Endothelial cell of umbilical vein (primary cell): ENCODE measurements around the gene SKAP1. TPM values are rescaled to one million over a fixed set of nuclear protein-coding genes. Genes with fewer than 3 reads are reported as not detected.

Experiments used
- BruUV-seq: library from RNA; stranded (reverse); fragments of 400-500 nt; replicated peaks from 2 replicates; lab custom pipeline; 2021; lab: Mats Ljungman, UMichigan
- CTCF ChIA-PET: fragments of 300-600, 350-600 bp; sonication (Branson Sonifier 250); formaldehyde crosslinking; loops from one replicate; lab custom pipeline; 2021; ENCODE audit warnings: antibody characterized with exemption, inconsistent platforms; lab: Charles Lee
- POLR2A ChIA-PET: fragments of 300-600, 350-600 bp; sonication (Branson Sonifier 250); formaldehyde crosslinking; loops from one replicate; lab custom pipeline; 2021; ENCODE audit warnings: antibody characterized with exemption, inconsistent platforms; lab: Charles Lee
- DNase-seq: peaks from one replicate; pipeline ENCODE4 v3.0.0-alpha.2; 2011; ENCODE audit warnings: low read depth, low spot score
- FAIRE-seq: peaks from 2 replicates; lab custom pipeline; 2011; peaks lifted over from hg19 to GRCh38; lab: Jason Lieb, UNC
- H2AFZ ChIP-seq: 2 replicates; pipeline ENCODE4 v1.6.0; 2012; ENCODE audit warnings: low read depth, low read length, control low read depth, inconsistent platforms
- H3K27ac ChIP-seq: 2 replicates; pipeline ENCODE4 v1.5.1; 2011; ENCODE audit warnings: low read depth, mild to moderate bottlenecking, control low read depth, low read length, moderate library complexity; ENCODE audit not compliant: insufficient read depth
- H3K27me3 ChIP-seq, 2 experiments: 2 replicates each; pipeline versions ENCODE4 v1.6.0 to v1.6.1; 2011; ENCODE audit warnings: low read length in 2 of 2, mixed read lengths in 1 of 2; ENCODE audit not compliant: control insufficient read depth in 2 of 2, insufficient read depth in 2 of 2
- H3K36me3 ChIP-seq, 2 experiments: 2 replicates in 1 of 2; 3 replicates in 1 of 2; pipeline ENCODE4 v1.5.1; 2011; ENCODE audit warnings: low read length in 2 of 2, mild to moderate bottlenecking in 1 of 2, moderate library complexity in 1 of 2; ENCODE audit not compliant: control insufficient read depth in 2 of 2, insufficient read depth in 2 of 2; ENCODE audit errors: extremely low read depth in 1 of 2
- H3K4me1 ChIP-seq: 3 replicates; pipeline ENCODE4 v1.5.1; 2011; ENCODE audit warnings: mild to moderate bottlenecking, low read length; ENCODE audit not compliant: control insufficient read depth, insufficient read depth; ENCODE audit errors: extremely low read depth
- H3K4me2 ChIP-seq: 2 replicates; pipeline ENCODE4 v1.6.1; 2011; ENCODE audit warnings: low read length, control low read depth, mixed read lengths; ENCODE audit not compliant: insufficient read depth
- H3K4me3 ChIP-seq, 3 experiments: fragments of 200-600 bp in 1 of 3; sonication (generic), shearing (Covaris generic) in 1 of 3; replicated peaks in 1 of 3; 2 replicates each; pipeline ENCODE4 v1.5.1; 2011 to 2016; ENCODE audit warnings: control low read depth in 3 of 3, low read length in 3 of 3, mild to moderate bottlenecking in 2 of 3, inconsistent platforms in 1 of 3, low read depth in 1 of 3, moderate library complexity in 1 of 3; ENCODE audit not compliant: insufficient read depth in 1 of 3
- H3K79me2 ChIP-seq: 2 replicates; pipeline ENCODE4 v1.6.0; 2012; ENCODE audit warnings: low read length, inconsistent platforms; ENCODE audit not compliant: control insufficient read depth, insufficient read depth
- H3K9ac ChIP-seq: replicated peaks from 2 replicates; pipeline ENCODE3; 2011; ENCODE audit warnings: low read length, control low read depth; ENCODE audit not compliant: insufficient read depth; ENCODE audit errors: extremely low read depth
- H3K9me1 ChIP-seq: replicated peaks from 3 replicates; pipeline ENCODE4 v1.6.0; 2011; ENCODE audit warnings: mild to moderate bottlenecking, low read length; ENCODE audit not compliant: control insufficient read depth, insufficient read depth; ENCODE audit errors: extremely low read depth
- H3K9me3 ChIP-seq: replicated peaks from 2 replicates; pipeline ENCODE4 v1.5.1; 2012; ENCODE audit warnings: low read length, inconsistent platforms; ENCODE audit not compliant: control insufficient read depth, insufficient read depth
- H4K20me1 ChIP-seq: replicated peaks from 2 replicates; pipeline ENCODE3; 2011; ENCODE audit warnings: mild to moderate bottlenecking, low read length; ENCODE audit not compliant: control insufficient read depth, insufficient read depth; ENCODE audit errors: extremely low read depth
- CTCF ChIP-seq, 2 donors: IDR thresholded peaks; 1 replicate in 1 of 2; 2 replicates in 1 of 2; pipeline ENCODE4 v1.5.1; 2011; ENCODE audit warnings: low read length in 2 of 2, mild to moderate bottlenecking in 2 of 2, moderate library complexity in 2 of 2, control low read depth in 1 of 2, inconsistent platforms in 1 of 2, low read depth in 1 of 2; ENCODE audit not compliant: insufficient read depth in 1 of 2; ENCODE audit errors: extremely low read depth in 1 of 2
- EZH2 ChIP-seq: IDR thresholded peaks from 2 replicates; pipeline ENCODE4 v1.6.1; 2012; ENCODE audit warnings: borderline replicate concordance, low read depth, mild to moderate bottlenecking, moderate library complexity, low read length, inconsistent platforms; ENCODE audit not compliant: severe bottlenecking
- FOS ChIP-seq: IDR thresholded peaks from 2 replicates; pipeline ENCODE4 v1.6.1; 2011; ENCODE audit warnings: mild to moderate bottlenecking, low read length, moderate library complexity, borderline replicate concordance; ENCODE audit not compliant: insufficient read depth
- GATA2 ChIP-seq: IDR thresholded peaks from 2 replicates; pipeline ENCODE4 v1.7.0; 2011; ENCODE audit warnings: low read depth, mild to moderate bottlenecking, moderate library complexity, mixed read lengths, low read length; ENCODE audit not compliant: insufficient read length, insufficient read depth
- JUN ChIP-seq: IDR thresholded peaks from 2 replicates; pipeline ENCODE4 v1.6.1; 2011; ENCODE audit warnings: borderline replicate concordance, low read depth; ENCODE audit not compliant: insufficient read length, insufficient read depth
- MAX ChIP-seq: IDR thresholded peaks from 2 replicates; pipeline ENCODE4 v1.6.1; 2011; ENCODE audit not compliant: insufficient read depth, insufficient read length
- MYC ChIP-seq: IDR thresholded peaks from one replicate; pipeline ENCODE4 v1.6.1; 2011; ENCODE audit warnings: mild to moderate bottlenecking, low read depth, low read length
- POLR2A ChIP-seq: IDR thresholded peaks from 2 replicates; pipeline ENCODE4 v1.6.1; 2012; ENCODE audit warnings: low read depth, mild to moderate bottlenecking, control low read depth, low read length
- POLR2AphosphoS5 ChIP-seq: IDR thresholded peaks from 2 replicates; pipeline ENCODE4 v1.6.1; 2012; ENCODE audit warnings: low read depth, mild to moderate bottlenecking, control low read depth, low read length, moderate library complexity; ENCODE audit not compliant: insufficient read depth
- dilution Hi-C: fragments of 300-500 bp; cut with MboI; formaldehyde crosslinking; loops from one replicate; pipeline ENCODE4 v1.15.0; 2019; ENCODE audit warnings: low sequenced_read_pairs; ENCODE audit not compliant: extremely low pct_ligation_motif_present
- intact Hi-C: fragments of 100-400 bp; cut with micrococcal nuclease; formaldehyde crosslinking; loops from one replicate; pipeline ENCODE4 v1.10.0; 2022
- polyA plus RNA-seq, 4 experiments: library from polyadenylated mRNA; depleted of rRNA in 3 of 4; stranded (reverse) in 3 of 4; unstranded in 1 of 4; fragments of >200 nt; gene quantifications; 2 replicates each; pipeline versions ENCODE4 v1.2.1 to v1.2.3, GENCODE V29; 2011 to 2012; ENCODE audit warnings: missing spikeins in 1 of 4
- total RNA-seq: library from RNA; stranded (reverse); gene quantifications from 2 replicates; pipeline ENCODE4 v1.2.3, GENCODE V29; 2021

SKAP1 gene
- total and polyA plus RNA-seq, 2 donors (not counting 3 experiments of a cell fraction or from before 2014, with no cell fraction given), result 0.75 TPM; not detected in 1

GRCh38 chr17:48225725-48226567 lies 204.1 kb downstream of the SKAP1 start:
- CTCF ChIA-PET, result interaction anchor here (0.9 to 3.6 kb wide), 7 partner anchors 10 to 393 kb away, joined by 3 to 19 read pairs (median 7); no protein-coding TSS in a partner anchor
- BruUV-seq, result no TSS peak
- H3K4me2 ChIP-seq, result no peak overlapping the region
- H3K4me3 ChIP-seq, result no peak overlapping the region
- no peaks in the 10 kb centered on the region for H3K36me3 ChIP-seq
- POLR2A ChIA-PET, result interaction anchor here (0.7 kb wide), 1 partner anchor 392 kb away, joined by 3 read pairs; no protein-coding TSS in a partner anchor
- no peak overlapping the region for H3K9ac ChIP-seq
- TF ChIP-seq EZH2, result no peak
- TF ChIP-seq MAX, result no peak
- no peak for TF ChIP-seq CTCF (IDR thresholded peaks at IDR 0.05; ENCODE audit: extremely low read depth in 1 of 2, insufficient read depth in 1 of 2, low read depth in 1 of 2, low read length in 2 of 2)
- no peak for TF ChIP-seq FOS
- no peak for TF ChIP-seq GATA2
- no peak for TF ChIP-seq MYC
- TF ChIP-seq POLR2AphosphoS5, result no peak
- TF ChIP-seq POLR2A, result no peak
- no peak for TF ChIP-seq JUN
- intact Hi-C loops, result no loop called here
- H3K79me2 ChIP-seq, result no peaks in the 10 kb centered on the region
- dilution Hi-C loops, result no loop called here
- DNase-seq (no peak), FAIRE-seq (no peak)
- no peak overlapping the region for H3K27ac ChIP-seq
- H3K9me3 ChIP-seq, result no peaks in the 10 kb centered on the region
- H3K4me1 ChIP-seq, result peaks cover 9% of the 10 kb centered on the region
- no peaks in the 10 kb centered on the region for H3K9me1 ChIP-seq
- H4K20me1 ChIP-seq, result no peaks in the 10 kb centered on the region
- no peaks in the 10 kb centered on the region for H3K27me3 ChIP-seq
- no peak overlapping the region for H2AFZ ChIP-seq
